Subcutaneous adipose tissue (tissue), 4 donors: ENCODE measurements around the gene CDC25B. TPM values are rescaled to one million over a fixed set of nuclear protein-coding genes. Genes with fewer than 3 reads are reported as not detected.

Source experiments
- CTCF ChIP-seq: fragments of 450-650 bp; IDR thresholded peaks from one replicate; pipeline ENCODE4 v1.5.1; 2016; ENCODE audit warnings: low read depth, mild to moderate bottlenecking, control low read depth, antibody characterized with exemption, moderate library complexity
- total RNA-seq, 4 donors: library from RNA; depleted of rRNA; stranded (reverse); fragments of >200 nt; gene quantifications; one replicate each; pipeline ENCODE4 v1.1.0, GENCODE V29; 2016

The CDC25B gene
- total RNA-seq, 4 donors from 2014 or later, result 14.7 to 25.6 (median 19.2) TPM

DNA sequence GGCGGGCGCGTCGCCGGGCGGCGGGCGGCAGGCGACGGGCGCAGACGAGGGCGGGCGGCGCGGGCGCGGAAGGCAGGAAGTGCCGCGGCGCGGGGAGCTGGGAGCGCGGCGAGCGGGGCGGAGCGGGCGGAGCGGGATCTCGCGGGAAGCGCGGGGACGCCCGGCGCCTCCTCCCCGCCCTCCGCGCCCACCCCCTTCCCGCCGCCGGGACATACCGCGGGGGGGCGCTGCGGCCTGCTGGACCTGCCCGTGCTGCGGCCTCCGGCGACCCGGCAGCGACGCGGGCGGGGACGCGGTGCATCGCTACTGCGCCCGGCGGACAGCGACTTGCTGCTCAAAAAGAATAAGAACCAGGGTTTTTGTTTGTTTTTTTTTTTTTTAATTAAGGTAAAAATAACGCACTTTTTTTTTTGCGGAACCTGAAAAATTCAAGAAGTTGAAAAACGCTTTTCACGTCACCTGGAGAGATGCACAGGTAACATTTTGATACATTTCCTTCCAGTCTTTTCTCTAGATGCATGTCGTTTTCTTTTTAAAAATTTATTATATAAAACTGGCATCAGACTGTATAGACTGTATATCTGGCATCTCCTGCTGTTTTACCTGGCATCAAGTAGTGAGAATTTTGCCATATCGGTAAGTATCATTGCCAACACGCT, 9.3 kb upstream of the CDC25B start, which contains the start of gene CENPB:
Gene CENPB, minus strand, starts transcription at position 76 of the 659 bp plus-strand sequence. CDS start 257 bp downstream, outside the sequence.
- TF ChIP-seq CTCF, result no peak

- TF ChIP-seq CTCF, result no peak
Measured at GRCh38 chr20:3787324-3788014, 8.6 kb upstream of the CDC25B start.

DNA sequence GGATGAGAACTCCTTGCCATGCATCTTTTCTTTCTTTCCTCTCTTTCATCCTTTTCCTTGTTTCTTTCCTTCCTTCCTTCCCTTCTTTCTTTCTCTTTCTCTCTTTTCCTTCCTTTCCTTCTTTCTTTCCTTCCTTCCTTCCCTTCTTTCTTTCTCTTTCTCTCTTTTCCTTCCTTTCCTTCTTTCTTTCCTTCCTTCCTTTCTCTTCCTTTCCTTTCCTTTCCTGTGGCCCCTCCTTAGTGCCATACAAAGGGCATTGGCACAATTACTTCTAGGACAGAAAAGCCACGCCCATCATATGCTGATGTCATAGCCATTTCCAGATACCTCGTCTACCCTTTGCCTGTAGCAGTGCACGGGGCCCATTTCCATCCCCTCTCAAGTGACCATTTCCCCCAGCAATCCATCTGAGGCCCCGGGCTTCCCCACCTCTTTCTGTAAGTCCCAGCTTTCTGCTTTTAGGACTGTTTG, 7.4 kb upstream of the CDC25B start:
- TF ChIP-seq CTCF, result no peak

DNA sequence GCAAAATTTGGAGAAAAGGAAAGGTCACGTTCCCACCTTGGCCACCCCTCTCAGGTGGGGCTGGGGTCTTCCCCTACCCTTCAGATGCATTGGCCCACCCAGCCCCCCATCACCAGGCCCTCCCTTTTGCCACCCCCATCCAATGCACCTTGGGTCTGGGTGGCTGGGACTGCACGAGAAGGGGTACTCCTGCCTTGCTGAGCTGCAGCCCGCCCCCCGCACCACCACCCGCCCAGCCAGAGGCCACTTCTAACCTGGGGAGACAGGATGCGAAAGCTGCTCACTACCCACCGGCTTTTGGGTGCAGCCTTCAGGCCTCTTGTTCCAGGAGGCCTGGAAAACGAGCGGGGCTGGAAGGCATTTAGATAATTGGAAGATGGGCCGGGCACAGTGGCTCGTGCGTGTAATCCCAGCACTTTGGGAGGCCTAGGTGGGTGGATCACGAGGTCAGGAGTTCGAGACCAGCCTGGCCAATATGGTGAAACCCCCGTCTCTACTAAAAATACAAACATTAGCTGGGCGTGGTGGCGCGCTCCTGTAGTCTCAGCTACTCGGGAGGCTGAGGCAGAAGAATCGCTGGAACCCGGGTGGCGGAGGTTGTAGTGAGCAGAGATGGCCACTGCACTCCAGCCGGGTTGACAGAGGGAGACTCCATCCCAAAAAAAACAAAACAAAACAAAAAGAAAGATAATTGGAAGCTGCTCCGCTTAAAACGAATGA, 1.2 kb upstream of the CDC25B start:
- no peak for TF ChIP-seq CTCF

GRCh38 chr20:3796477-3797225, 541 bp downstream of the CDC25B start:
- TF ChIP-seq CTCF, result no peak

- no peak for TF ChIP-seq CTCF
Measured at GRCh38 chr20:3797226-3797545, 1.1 kb downstream of the CDC25B start.
